Measurements from ENCODE around the gene PDSS2.

Gene PDSS2

DNA sequence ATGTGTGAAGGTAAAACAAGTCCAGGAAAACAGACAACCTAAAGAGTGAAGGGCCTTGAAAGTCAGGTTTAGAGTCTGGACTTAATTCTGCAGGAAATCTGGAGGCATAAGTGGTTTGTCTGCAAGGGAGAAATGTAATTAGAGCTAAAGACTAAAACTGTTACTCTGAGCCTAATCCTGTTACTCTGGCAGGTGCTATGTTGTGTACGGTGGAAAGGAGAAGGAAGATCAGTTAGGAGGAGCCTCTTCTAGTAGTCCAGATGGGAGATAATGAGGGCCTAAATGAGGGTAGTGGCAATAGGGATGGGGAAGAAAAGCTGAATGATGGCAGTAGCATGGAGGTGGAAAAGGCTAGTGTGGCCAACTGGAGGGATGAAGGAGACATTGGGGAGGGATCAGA lies 118.5 kb downstream of the PDSS2 start:
- Histone ChIP-seq H3K27ac (ENCODE audit: low read depth, low read length, severe bottlenecking) (no peak overlapping the region), H3K4me3 (ENCODE audit: extremely low read depth, insufficient read depth, low read length, poor library complexity, severe bottlenecking) (no peak overlapping the region), H3K9me3 (ENCODE audit: control insufficient read depth, low read length) (no peaks in the 10 kb centered on the region), H3K4me1 (ENCODE audit: control insufficient read depth, insufficient read depth, low read length, poor library complexity, severe bottlenecking) (no peaks in the 10 kb centered on the region), H3K36me3 (ENCODE audit: control insufficient read depth, insufficient read depth, low read length) (no peaks in the 10 kb centered on the region)
- WGBS, 2 experiments (ENCODE audit: insufficient coverage in 2 of 2), result 100% methylated on average over 1 of the region's 1 CpG

DNA sequence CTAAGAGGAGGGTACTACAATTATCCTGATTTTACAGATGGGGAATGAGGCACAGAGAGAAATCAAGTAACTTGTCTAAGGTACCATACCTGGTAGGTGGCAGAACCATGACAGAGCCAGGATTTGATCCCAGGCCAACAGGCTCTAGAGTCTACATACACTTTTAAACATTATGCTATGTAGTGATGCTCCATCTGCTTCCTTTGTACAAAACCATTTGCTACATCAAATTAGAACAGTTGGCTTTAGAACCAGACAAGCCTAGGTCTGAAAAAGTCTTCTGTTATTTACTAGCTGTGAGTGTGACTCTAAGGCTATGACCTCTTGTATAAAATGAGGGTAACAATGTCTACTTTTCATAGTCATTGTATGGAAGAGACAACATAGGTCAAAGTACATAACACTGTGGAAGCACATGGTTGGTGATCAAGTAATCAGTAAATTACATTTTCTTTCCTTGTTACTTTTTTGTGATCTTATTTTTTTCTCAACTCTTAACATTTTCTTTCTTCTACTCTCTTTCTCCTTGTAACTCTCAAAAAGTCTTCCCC lies 122.1 kb downstream of the PDSS2 start:
- H3K9me3 ChIP-seq (ENCODE audit: control insufficient read depth, low read length), result no peaks in the 10 kb centered on the region
- H3K4me1 ChIP-seq (ENCODE audit: control insufficient read depth, insufficient read depth, low read length, poor library complexity, severe bottlenecking), result no peaks in the 10 kb centered on the region
- no peak overlapping the region for H3K27ac ChIP-seq (ENCODE audit: low read depth, low read length, severe bottlenecking)
- no peaks in the 10 kb centered on the region for H3K36me3 ChIP-seq (ENCODE audit: control insufficient read depth, insufficient read depth, low read length)
- no peak overlapping the region for H3K4me3 ChIP-seq (ENCODE audit: extremely low read depth, insufficient read depth, low read length, poor library complexity, severe bottlenecking)

DNA sequence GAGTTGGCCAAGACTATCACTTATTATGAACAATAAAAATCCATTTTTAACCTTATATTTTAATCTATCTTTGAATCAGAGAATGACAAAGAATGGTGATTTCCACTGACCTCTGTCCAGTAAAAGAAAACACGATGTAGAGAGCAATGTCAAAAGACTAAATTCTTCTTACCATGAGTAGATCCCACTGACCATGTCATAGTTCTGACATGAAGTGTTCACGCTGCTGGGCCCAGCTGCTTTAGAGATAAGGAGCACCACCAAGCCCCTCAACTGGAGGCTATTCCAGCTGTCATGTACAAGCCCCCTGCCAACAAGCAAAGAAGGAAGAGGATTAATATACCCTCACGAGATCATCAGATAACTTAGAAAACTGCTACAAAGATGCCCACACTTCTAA lies 125.3 kb downstream of the PDSS2 start:
- H3K4me1 ChIP-seq (ENCODE audit: control insufficient read depth, insufficient read depth, low read length, poor library complexity, severe bottlenecking), result no peaks in the 10 kb centered on the region
- no peaks in the 10 kb centered on the region for H3K36me3 ChIP-seq (ENCODE audit: control insufficient read depth, insufficient read depth, low read length)
- no peak overlapping the region for H3K4me3 ChIP-seq (ENCODE audit: extremely low read depth, insufficient read depth, low read length, poor library complexity, severe bottlenecking)
- H3K9me3 ChIP-seq (ENCODE audit: control insufficient read depth, low read length), result no peaks in the 10 kb centered on the region
- 89 to 100% methylated on average over 1 to 2 of the region's 3 CpGs for WGBS, 2 experiments (ENCODE audit: insufficient coverage in 2 of 2)
- H3K27ac ChIP-seq (ENCODE audit: low read depth, low read length, severe bottlenecking), result no peak overlapping the region

DNA sequence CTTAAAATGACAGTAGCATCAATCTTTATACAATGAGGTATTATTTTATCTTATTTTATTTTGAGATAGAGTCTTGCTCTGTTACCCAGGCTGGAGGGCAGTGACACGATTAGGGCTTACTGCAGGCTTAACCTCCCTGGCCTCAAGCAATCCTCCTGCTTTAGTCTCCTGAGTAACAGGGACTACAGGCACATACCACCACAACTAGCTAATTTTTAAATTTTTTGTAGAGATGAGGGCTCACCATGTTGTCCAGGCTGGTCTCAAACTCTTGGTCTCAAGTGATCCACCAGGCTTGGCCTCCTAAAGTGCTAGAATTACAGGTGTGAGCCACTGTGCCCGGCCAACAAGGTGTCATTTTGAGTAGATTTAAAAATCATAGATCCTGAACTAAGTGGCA lies 125.9 kb downstream of the PDSS2 start:
- 83% methylated on average over 1 of the region's 2 CpGs; no CpG with 5 or more reads in 1 of the 2 experiments for WGBS, 2 experiments (ENCODE audit: insufficient coverage in 2 of 2)
- Histone ChIP-seq H3K4me3 (ENCODE audit: extremely low read depth, insufficient read depth, low read length, poor library complexity, severe bottlenecking) (no peak overlapping the region), H3K9me3 (ENCODE audit: control insufficient read depth, low read length) (no peaks in the 10 kb centered on the region), H3K27ac (ENCODE audit: low read depth, low read length, severe bottlenecking) (no peak overlapping the region), H3K36me3 (ENCODE audit: control insufficient read depth, insufficient read depth, low read length) (no peaks in the 10 kb centered on the region), H3K4me1 (ENCODE audit: control insufficient read depth, insufficient read depth, low read length, poor library complexity, severe bottlenecking) (no peaks in the 10 kb centered on the region)

DNA sequence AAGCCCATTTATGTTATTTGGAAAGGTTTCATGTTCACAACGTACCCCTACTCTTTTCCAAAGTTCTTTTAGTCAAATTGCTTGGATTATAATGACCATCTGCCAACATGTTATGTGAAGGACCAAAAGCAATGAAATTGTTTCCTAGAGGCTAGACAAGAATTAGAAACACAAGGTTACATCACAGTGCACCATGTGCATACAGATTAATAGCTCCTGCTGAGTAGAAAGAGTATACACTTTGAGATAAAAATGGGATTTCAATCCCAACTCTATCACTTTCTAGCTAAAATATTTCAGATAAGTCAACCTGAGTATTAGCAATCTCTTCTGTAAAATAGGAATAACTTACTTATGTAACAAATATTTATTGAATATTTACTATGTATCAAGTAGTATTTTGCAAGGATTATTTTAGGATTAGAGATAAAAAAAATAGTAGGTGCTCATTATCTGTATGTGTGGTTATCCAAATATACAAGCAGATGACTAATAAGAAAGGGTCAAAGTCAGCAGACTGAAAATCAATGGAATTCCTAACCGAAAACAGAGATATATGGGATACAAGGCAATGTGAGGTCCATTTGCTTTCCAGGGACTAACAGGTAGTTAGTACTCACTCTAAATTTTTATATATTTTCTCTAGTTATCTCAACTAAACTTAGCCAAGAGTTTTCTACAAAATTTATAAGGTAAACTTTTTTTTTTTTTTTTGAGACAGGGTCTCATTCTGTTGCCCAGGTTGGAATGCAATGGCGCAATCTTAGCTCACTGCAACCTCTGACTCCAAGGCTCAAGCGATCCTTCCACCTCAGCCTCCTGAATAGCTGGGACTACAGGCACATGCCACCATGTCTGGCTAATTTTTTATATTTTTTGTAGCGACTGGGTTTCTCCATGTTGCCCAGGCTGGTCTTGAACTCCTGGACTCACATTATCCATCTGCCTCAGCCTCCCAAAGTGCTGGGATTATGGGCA lies 127.7 kb downstream of the PDSS2 start:
- Histone ChIP-seq H3K27ac (ENCODE audit: low read depth, low read length, severe bottlenecking) (no peak overlapping the region), H3K4me1 (ENCODE audit: control insufficient read depth, insufficient read depth, low read length, poor library complexity, severe bottlenecking) (no peaks in the 10 kb centered on the region), H3K36me3 (ENCODE audit: control insufficient read depth, insufficient read depth, low read length) (no peaks in the 10 kb centered on the region), H3K4me3 (ENCODE audit: extremely low read depth, insufficient read depth, low read length, poor library complexity, severe bottlenecking) (no peak overlapping the region), H3K9me3 (ENCODE audit: control insufficient read depth, low read length) (no peaks in the 10 kb centered on the region)
- 83 to 88% methylated on average over 3 to 5 of the region's 5 CpGs for WGBS, 2 experiments (ENCODE audit: insufficient coverage in 2 of 2)

DNA sequence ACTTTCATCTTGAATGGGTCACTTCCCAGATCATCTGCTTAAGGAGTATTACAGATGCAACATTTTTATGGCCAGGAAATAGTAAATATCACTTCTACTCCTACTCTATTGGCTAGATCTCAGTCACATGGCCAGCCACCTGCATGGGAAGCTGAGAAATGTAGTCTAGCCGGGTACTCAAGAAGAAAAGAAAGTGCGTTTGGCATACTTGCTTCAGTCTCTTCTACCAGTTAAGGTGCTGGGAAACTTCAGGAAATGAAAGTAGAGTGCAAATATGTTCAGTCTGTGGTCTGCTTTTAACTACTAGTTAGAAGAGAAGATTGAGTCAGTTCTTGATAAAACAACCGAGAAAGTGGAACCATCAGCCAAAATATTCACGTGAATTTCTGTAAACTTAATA lies 129.2 kb downstream of the PDSS2 start:
- no peak overlapping the region for H3K4me3 ChIP-seq (ENCODE audit: extremely low read depth, insufficient read depth, low read length, poor library complexity, severe bottlenecking)
- no peaks in the 10 kb centered on the region for H3K36me3 ChIP-seq (ENCODE audit: control insufficient read depth, insufficient read depth, low read length)
- H3K9me3 ChIP-seq (ENCODE audit: control insufficient read depth, low read length), result no peaks in the 10 kb centered on the region
- no peaks in the 10 kb centered on the region for H3K4me1 ChIP-seq (ENCODE audit: control insufficient read depth, insufficient read depth, low read length, poor library complexity, severe bottlenecking)
- no peak overlapping the region for H3K27ac ChIP-seq (ENCODE audit: low read depth, low read length, severe bottlenecking)
- 73 to 100% methylated on average over 1 to 2 of the region's 4 CpGs for WGBS, 2 experiments (ENCODE audit: insufficient coverage in 2 of 2)

DNA sequence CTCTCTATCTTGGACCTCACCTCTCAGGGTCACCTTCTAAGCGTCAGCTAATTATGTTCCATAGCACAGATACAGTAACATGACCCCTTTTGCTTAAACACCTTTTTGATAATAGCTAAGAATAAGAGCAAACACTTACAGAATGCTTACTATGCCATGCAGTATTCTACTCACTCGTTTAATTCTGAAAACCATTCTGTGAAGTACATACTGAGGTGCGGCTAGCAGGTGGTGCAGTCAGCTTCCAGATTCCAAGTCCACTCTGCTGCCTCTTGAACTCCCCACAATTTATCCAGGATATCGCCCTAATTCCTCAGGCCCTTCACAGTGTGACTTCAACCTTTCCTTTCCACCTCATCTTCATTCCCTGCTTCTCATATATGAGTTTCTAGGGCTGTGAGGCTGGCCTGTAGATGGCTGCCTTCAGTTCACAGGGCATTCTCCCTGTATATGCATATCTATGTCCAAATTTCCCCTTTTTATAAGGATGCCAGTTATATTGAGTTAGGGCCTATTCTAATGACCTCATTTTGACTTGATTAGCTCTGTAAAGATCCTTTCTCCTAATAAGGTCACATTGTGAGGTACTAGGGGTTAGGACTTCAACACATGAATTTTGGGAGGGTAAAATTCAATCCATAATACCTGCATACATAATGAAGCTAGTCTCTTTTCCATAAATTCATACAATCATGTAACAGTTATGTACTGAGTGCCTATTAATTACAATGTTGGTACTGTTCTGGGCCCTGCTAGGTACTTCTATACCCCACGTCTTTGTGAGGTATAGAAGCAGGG lies 130.1 kb downstream of the PDSS2 start:
- Histone ChIP-seq H3K27ac (ENCODE audit: low read depth, low read length, severe bottlenecking) (no peak overlapping the region), H3K4me1 (ENCODE audit: control insufficient read depth, insufficient read depth, low read length, poor library complexity, severe bottlenecking) (no peaks in the 10 kb centered on the region), H3K36me3 (ENCODE audit: control insufficient read depth, insufficient read depth, low read length) (no peaks in the 10 kb centered on the region), H3K9me3 (ENCODE audit: control insufficient read depth, low read length) (no peaks in the 10 kb centered on the region), H3K4me3 (ENCODE audit: extremely low read depth, insufficient read depth, low read length, poor library complexity, severe bottlenecking) (no peak overlapping the region)
- WGBS, 2 experiments (ENCODE audit: insufficient coverage in 2 of 2), result 71 to 86% methylated on average over 4 to 5 of the region's 5 CpGs

DNA sequence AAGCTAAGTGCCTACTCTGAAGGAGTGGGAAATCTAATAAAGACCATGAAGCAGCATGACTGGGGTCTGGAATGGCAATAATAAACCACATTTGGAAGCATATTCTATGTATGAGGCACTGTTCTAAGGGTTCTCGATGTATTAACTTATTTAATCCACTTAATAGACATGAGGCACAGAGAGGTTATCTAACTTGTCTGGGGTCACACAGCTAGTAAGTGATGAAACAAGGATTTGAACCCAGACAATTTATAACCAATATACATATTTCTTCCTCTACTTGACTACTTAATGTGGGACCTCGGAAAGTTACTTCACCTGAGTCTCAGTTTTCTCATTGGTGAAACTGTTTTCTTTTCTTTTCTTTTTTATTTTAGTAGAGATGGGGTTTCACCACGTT lies 131.3 kb downstream of the PDSS2 start:
- no peak overlapping the region for H3K27ac ChIP-seq (ENCODE audit: low read depth, low read length, severe bottlenecking)
- no peaks in the 10 kb centered on the region for H3K4me1 ChIP-seq (ENCODE audit: control insufficient read depth, insufficient read depth, low read length, poor library complexity, severe bottlenecking)
- no peaks in the 10 kb centered on the region for H3K36me3 ChIP-seq (ENCODE audit: control insufficient read depth, insufficient read depth, low read length)
- H3K4me3 ChIP-seq (ENCODE audit: extremely low read depth, insufficient read depth, low read length, poor library complexity, severe bottlenecking), result no peak overlapping the region
- no peaks in the 10 kb centered on the region for H3K9me3 ChIP-seq (ENCODE audit: control insufficient read depth, low read length)
- no CpG with 5 or more reads among the region's 3 CpGs for WGBS, 2 experiments (ENCODE audit: insufficient coverage in 2 of 2)

DNA sequence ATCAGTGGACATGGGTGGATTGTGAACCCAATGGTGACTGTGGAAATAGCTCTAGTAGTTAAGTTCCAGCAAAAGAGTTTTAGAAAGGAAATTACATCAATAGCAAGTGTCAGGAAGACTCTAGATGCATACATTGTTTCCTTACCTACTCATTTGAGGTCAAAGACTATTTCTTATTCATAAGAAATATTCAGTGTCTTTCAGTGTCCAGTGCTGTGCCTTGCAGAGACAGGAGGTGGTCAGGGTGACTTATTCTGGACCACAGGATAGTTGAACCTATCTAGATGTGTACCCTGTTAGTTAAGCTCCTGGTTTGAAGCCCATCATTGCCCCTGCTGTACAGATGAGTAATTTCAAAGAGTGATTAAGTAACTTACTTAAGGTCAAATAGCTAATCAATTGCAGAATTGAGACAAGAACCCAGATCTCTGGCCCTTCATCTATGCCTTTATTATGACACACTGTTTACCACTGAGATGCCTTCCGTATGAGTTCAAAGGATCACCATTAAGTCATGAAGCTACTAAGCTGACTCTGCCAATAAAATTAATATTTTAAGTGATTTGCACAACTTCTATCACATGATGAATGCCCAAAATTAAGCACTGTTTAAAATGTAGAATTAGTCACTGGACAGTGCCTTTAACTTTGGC lies 136.1 kb downstream of the PDSS2 start:
- WGBS, 2 experiments (ENCODE audit: insufficient coverage in 2 of 2), result no CpG with 5 or more reads among the region's 1 CpG
- Histone ChIP-seq H3K36me3 (ENCODE audit: control insufficient read depth, insufficient read depth, low read length) (no peaks in the 10 kb centered on the region), H3K4me3 (ENCODE audit: extremely low read depth, insufficient read depth, low read length, poor library complexity, severe bottlenecking) (no peak overlapping the region), H3K4me1 (ENCODE audit: control insufficient read depth, insufficient read depth, low read length, poor library complexity, severe bottlenecking) (no peaks in the 10 kb centered on the region), H3K9me3 (ENCODE audit: control insufficient read depth, low read length) (no peaks in the 10 kb centered on the region), H3K27ac (ENCODE audit: low read depth, low read length, severe bottlenecking) (no peak overlapping the region)

DNA sequence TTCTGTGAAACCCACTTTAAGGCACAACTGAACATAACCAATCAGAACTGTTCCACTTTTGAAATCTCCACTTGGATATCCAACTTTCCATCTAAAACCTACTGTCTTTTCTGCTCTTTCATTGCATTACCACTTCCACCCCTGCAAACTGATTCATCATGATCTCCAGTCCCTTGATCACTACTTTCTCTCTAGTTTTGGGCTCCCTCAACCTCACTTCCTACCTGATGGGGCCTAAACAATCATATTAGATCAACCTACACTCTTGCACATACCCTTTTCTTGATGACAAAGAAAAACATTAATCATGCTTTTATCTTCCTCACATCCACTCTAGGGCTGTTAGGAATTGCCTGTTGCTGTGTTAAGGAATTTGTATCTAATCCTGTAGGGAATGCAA lies 137.6 kb downstream of the PDSS2 start:
- no peak overlapping the region for H3K4me3 ChIP-seq (ENCODE audit: extremely low read depth, insufficient read depth, low read length, poor library complexity, severe bottlenecking)
- no peaks in the 10 kb centered on the region for H3K4me1 ChIP-seq (ENCODE audit: control insufficient read depth, insufficient read depth, low read length, poor library complexity, severe bottlenecking)
- no peak overlapping the region for H3K27ac ChIP-seq (ENCODE audit: low read depth, low read length, severe bottlenecking)
- no peaks in the 10 kb centered on the region for H3K36me3 ChIP-seq (ENCODE audit: control insufficient read depth, insufficient read depth, low read length)
- no peaks in the 10 kb centered on the region for H3K9me3 ChIP-seq (ENCODE audit: control insufficient read depth, low read length)
